Transverse colon (tissue), 4 donors: ENCODE data around the gene SLC19A1. TPM values are rescaled to one million over a fixed set of nuclear protein-coding genes. Genes with fewer than 3 reads are reported as not detected.
"Not testable (repeated sequence)": the region's sequence is repeated elsewhere in the genome, so short reads cannot be mapped to it uniquely, and the experiment has no call there.

Experiments
- DNase-seq: peaks from one replicate; pipeline ENCODE4 v3.0.0-alpha.2; 2019
- H3K27ac ChIP-seq, 4 donors: fragments of 200-600 bp; sonication (generic); 2 replicates each; pipeline ENCODE4 v1.5.1; 2016 to 2018; ENCODE audit warnings: inconsistent platforms in 4 of 4
- H3K27me3 ChIP-seq: fragments of 200-600 bp; sonication (generic); 2 replicates; pipeline ENCODE4 v1.5.1; 2017; ENCODE audit warnings: inconsistent platforms
- H3K36me3 ChIP-seq, 4 donors: fragments of 200-600 bp; sonication (generic); 2 replicates each; pipeline ENCODE4 v1.5.1; 2017 to 2019; ENCODE audit warnings: inconsistent platforms in 4 of 4
- H3K4me1 ChIP-seq, 4 donors: fragments of 200-600 bp; sonication (generic); 2 replicates each; pipeline ENCODE4 v1.5.1; 2017 to 2020; ENCODE audit warnings: inconsistent platforms in 4 of 4
- H3K4me3 ChIP-seq, 4 donors: fragments of 200-600 bp; sonication (generic); 1 replicate in 1 of 4; 2 replicates in 3 of 4; pipeline versions ENCODE4 v1.5.1 to v1.6.1; 2017 to 2019; ENCODE audit warnings: inconsistent platforms in 4 of 4
- H3K9me3 ChIP-seq, 2 donors: fragments of 200-600 bp; sonication (generic); 2 replicates each; pipeline ENCODE4 v1.5.1; 2017 to 2019; ENCODE audit warnings: inconsistent platforms in 2 of 2
- EP300 ChIP-seq: sonication (generic); formaldehyde crosslinking; IDR thresholded peaks from one replicate; pipeline ENCODE4 v1.6.1; 2017; ENCODE audit warnings: antibody characterized with exemption, low read depth
- POLR2A ChIP-seq: fragments of 450-650 bp; IDR thresholded peaks from one replicate; pipeline ENCODE4 v1.6.1; 2016; ENCODE audit warnings: antibody characterized with exemption, mild to moderate bottlenecking, moderate library complexity
- POLR2AphosphoS5 ChIP-seq, 3 donors: sonication (generic); formaldehyde crosslinking; IDR thresholded peaks; one replicate each; pipeline ENCODE4 v1.6.1; 2016; ENCODE audit warnings: antibody characterized with exemption in 3 of 3
- WGBS, 2 donors: methylation state at CpG; one replicate each; pipeline ENCODE4 v1.1.5; 2018; ENCODE audit warnings: low coverage in 1 of 2; 5-methylcytosine and 5-hydroxymethylcytosine counted together
- in situ Hi-C, 4 donors: fragments of 200-750 bp; cut with MboI; loops; one replicate each; pipeline versions ENCODE4 v1.15.0 to v1.15.1; 2017; ENCODE audit warnings: low sequenced_read_pairs in 3 of 4, low pct_ligation_motif_present in 1 of 4, low pct_unique_long_range_greater_than_20kb in 1 of 4
- intact Hi-C: fragments of 100-400 bp; cut with DNase I; formaldehyde crosslinking; loops from one replicate; pipeline ENCODE4 v1.15.1; 2023; ENCODE audit warnings: low total_unique reads
- total RNA-seq, 4 donors: library from RNA; depleted of rRNA; stranded (reverse); fragments of >200 nt; gene quantifications; one replicate each; pipeline ENCODE4 v1.1.0, GENCODE V29; 2016
- TF ChIP-seq, protein P1 (sequence below), 5 experiments: fragments of 200-600 bp in 3 of 5; fragments of 450-650 bp in 2 of 5; sonication (generic) in 3 of 5; IDR thresholded peaks; 1 replicate in 2 of 5; 2 replicates in 3 of 5; pipeline ENCODE4 v1.5.1; 2016 to 2017; ENCODE audit warnings: antibody characterized with exemption in 5 of 5, inconsistent platforms in 3 of 5, mild to moderate bottlenecking in 2 of 5, moderate library complexity in 1 of 5

The SLC19A1 gene
- total RNA-seq, 4 donors from 2014 or later, result 8.3 to 24.1 (median 17.3) TPM

DNA sequence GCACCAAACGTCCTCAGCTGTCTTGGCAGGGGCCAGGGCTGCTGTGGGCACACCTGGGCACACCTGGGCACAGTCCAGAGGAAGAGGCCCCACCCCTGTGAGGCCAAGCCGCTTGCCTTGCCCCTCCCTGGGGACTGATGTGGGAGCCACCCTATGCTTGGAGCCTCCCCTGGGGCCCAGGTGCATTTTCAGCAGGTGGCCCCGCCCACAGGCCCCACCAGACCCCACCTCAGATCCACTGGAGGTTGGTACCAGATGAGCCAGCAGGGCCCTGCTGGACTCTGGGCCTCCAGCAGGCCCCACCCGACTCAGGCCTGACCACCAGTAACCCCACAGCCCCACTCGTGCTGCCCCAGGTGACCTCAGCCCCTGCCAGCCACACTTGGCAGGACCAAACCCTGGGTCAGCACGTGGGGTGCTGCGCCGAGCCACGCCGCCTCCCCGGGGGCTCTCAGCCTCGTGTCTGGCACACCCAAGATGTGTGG is 8.8 kb downstream of the SLC19A1 start:
- TF ChIP-seq, protein P1, sequence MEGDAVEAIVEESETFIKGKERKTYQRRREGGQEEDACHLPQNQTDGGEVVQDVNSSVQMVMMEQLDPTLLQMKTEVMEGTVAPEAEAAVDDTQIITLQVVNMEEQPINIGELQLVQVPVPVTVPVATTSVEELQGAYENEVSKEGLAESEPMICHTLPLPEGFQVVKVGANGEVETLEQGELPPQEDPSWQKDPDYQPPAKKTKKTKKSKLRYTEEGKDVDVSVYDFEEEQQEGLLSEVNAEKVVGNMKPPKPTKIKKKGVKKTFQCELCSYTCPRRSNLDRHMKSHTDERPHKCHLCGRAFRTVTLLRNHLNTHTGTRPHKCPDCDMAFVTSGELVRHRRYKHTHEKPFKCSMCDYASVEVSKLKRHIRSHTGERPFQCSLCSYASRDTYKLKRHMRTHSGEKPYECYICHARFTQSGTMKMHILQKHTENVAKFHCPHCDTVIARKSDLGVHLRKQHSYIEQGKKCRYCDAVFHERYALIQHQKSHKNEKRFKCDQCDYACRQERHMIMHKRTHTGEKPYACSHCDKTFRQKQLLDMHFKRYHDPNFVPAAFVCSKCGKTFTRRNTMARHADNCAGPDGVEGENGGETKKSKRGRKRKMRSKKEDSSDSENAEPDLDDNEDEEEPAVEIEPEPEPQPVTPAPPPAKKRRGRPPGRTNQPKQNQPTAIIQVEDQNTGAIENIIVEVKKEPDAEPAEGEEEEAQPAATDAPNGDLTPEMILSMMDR (IDR thresholded peaks at IDR 0.05), result no peak
- TF ChIP-seq EP300 (no peak), POLR2A (peak; percentile 22), POLR2AphosphoS5 (IDR thresholded peaks at IDR 0.05) (peak in 1 of 3 donors; percentile 46)
- intact Hi-C loops, result no loop called here
- Histone ChIP-seq H3K4me1 (peaks cover 8 to 30% (median 25%) of the 10 kb centered on the region in 4 donors), H3K27ac (peak overlapping the region; percentile 61 to 78 (median 72)), H3K9me3 (no peaks in the 10 kb centered on the region), H3K36me3 (no peaks in the 10 kb centered on the region), H3K4me3 (no peak overlapping the region), H3K27me3 (no peaks in the 10 kb centered on the region)
- 47% methylated on average over 12 of the region's 12 CpGs; no CpG with 5 or more reads in 1 of the 2 donors for WGBS, 2 donors
- peak; percentile 90 for DNase-seq
- in situ Hi-C loops, result no loop called here

DNA sequence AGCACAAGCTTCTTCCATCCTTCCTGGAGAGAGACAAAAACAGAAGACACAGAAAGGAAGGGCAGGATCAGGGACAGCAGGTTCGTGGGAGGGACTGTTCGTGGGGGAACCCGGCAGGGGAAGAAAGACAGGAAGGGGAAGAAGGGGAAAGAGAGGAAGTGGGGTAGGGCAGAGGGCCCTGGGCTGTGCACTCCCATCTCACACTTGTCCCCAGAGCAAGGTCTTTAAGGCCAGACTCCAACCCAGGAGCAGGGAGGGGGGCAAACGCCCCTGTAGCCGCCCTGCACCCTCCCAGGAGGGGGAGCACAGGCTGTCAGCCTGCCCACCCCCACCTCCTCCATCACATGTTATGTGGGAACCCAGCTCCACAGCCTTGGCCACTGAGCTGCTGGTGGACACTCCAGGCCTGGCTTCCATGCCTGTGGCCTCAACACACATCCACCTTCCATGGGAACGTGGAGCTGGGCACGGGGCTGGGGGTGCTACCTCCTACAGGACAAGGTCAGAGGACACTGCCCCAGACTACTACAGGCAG is 9.3 kb downstream of the SLC19A1 start:
- Histone ChIP-seq H3K9me3 (no peaks in the 10 kb centered on the region), H3K36me3 (no peaks in the 10 kb centered on the region), H3K27ac (peak overlapping the region; percentile 61 to 78 (median 72)), H3K27me3 (no peaks in the 10 kb centered on the region), H3K4me3 (no peak overlapping the region), H3K4me1 (peaks cover 8 to 30% (median 25%) of the 10 kb centered on the region in 4 donors)
- no peak for DNase-seq
- intact Hi-C loops (no loop called here), in situ Hi-C loops (no loop called here)
- 27 to 50% methylated on average over 3 to 7 of the region's 7 CpGs for WGBS, 2 donors
- TF ChIP-seq POLR2AphosphoS5 (IDR thresholded peaks at IDR 0.05) (no peak), EP300 (no peak), POLR2A (no peak)
- TF ChIP-seq, protein P1 (IDR thresholded peaks at IDR 0.05), result no peak

DNA sequence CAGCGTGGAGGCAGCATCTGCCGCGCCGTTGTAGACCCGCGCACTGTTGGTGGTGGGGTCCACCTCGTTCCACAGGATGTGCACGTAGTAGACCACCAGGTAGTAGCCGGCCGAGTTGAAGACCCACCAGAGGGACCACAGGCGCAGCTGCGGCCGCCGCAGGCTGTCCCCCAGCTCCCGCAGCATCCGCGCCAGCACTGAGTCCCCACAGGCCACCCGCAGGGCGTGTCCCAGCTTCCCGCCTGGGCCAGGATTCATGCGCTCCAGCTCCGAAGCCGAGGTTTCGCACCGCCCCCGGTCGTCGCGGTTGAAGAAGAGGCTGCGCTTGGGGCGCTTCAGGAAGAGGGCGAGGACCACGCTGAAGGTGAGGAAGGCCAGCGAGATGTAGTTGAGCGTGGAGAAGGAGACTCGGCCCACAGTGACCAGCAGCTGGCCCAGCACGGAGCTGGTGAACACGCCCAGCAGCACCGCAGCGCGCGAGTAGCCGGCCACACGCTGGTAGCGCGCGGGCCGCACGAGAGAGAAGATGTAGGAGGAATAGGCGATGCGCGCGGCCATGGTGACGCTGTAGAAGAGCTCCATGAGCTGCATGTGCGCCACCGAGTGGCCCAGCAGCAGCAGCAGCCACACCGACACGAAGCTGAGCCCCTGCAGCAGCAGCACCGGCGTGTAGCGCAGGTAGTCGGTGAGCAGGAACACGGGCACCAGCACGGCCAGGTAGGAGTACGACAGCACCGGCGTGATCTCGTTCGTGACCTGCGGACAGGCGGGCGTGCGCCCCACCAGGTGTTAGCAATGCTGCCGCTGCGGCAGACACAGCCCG is 10.6 kb downstream of the SLC19A1 start:
- peak; percentile 9 for DNase-seq
- no peaks in the 10 kb centered on the region for H3K9me3 ChIP-seq
- 97% methylated on average over 76 of the region's 76 CpGs; no CpG with 5 or more reads in 1 of the 2 donors for WGBS, 2 donors
- intact Hi-C loops (no loop called here), in situ Hi-C loops (no loop called here)
- peaks cover 8 to 30% (median 25%) of the 10 kb centered on the region in 4 donors for H3K4me1 ChIP-seq
- H3K36me3 ChIP-seq, result no peaks in the 10 kb centered on the region
- no peak overlapping the region for H3K27ac ChIP-seq
- no peaks in the 10 kb centered on the region for H3K27me3 ChIP-seq
- TF ChIP-seq POLR2A, result no peak
- TF ChIP-seq POLR2AphosphoS5 (IDR thresholded peaks at IDR 0.05), result no peak
- TF ChIP-seq, protein P1 (IDR thresholded peaks at IDR 0.05), result no peak
- no peak for TF ChIP-seq EP300
- no peak overlapping the region for H3K4me3 ChIP-seq

DNA sequence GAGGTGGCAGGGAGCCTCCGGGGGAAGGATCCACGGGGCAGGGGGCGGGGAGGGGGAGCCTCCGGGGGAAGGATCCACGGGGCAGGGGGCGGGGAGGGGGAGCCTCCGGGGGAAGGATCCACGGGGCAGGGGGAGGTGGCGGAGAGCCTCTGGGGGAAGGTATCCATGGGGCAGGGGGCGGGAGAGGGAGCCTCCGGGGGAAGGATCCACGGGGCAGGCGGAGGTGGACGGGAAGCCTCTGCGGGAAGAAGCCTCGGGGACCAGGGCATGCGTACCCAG is 11.2 kb downstream of the SLC19A1 start:
- in situ Hi-C loops, H3K36me3 ChIP-seq, intact Hi-C loops, H3K4me3 ChIP-seq, DNase-seq, H3K27me3 ChIP-seq, H3K9me3 ChIP-seq, H3K27ac ChIP-seq: not testable (repeated sequence)
- H3K4me1 ChIP-seq, result peaks cover 8 to 30% (median 25%) of the 10 kb centered on the region in 4 donors
- WGBS, 2 donors, result 96% methylated on average over 12 of the region's 17 CpGs; no CpG with 5 or more reads in 1 of the 2 donors
